Endothelial cell of hepatic sinusoid (primary cell): ENCODE results near the gene PRKCH.

Experiments used
- in situ Hi-C: cut with HindIII; loops from 2 replicates; pipeline ENCODE4 v1.10.0; 2017; ENCODE audit warnings: low sequenced_read_pairs

PRKCH gene

GRCh38 chr14:61444215-61444768 is 122.9 kb downstream of the PRKCH start:
- in situ Hi-C loops = no loop called here

GRCh38 chr14:61451491-61451890 is 130.1 kb downstream of the PRKCH start:
- in situ Hi-C loops = loop anchor here (5.0 to 25.0 kb wide), 4 partner anchors 74 to 661 kb away; no protein-coding TSS in a partner anchor

GRCh38 chr14:61451891-61452400 is 130.6 kb downstream of the PRKCH start:
- in situ Hi-C loops = loop anchor here (5.0 to 25.0 kb wide), 4 partner anchors 75 to 660 kb away; no protein-coding TSS in a partner anchor

GRCh38 chr14:61452452-61452851 is 131.1 kb downstream of the PRKCH start:
- in situ Hi-C loops = loop anchor here (5.0 to 25.0 kb wide), 4 partner anchors 75 to 660 kb away; no protein-coding TSS in a partner anchor

- in situ Hi-C loops = loop anchor here (5.0 to 25.0 kb wide), 4 partner anchors 76 to 659 kb away; no protein-coding TSS in a partner anchor
Observed at GRCh38 chr14:61453103-61453767, 131.9 kb downstream of the PRKCH start.

GRCh38 chr14:61454545-61454944 is 133.2 kb downstream of the PRKCH start:
- in situ Hi-C loops = loop anchor here (5.0 to 25.0 kb wide), 4 partner anchors 77 to 658 kb away; no protein-coding TSS in a partner anchor

- in situ Hi-C loops = loop anchor here (25.0 kb wide), 2 partner anchors 282 to 657 kb away; no protein-coding TSS in a partner anchor
Observed at GRCh38 chr14:61455351-61455750, 134.0 kb downstream of the PRKCH start.

- in situ Hi-C loops = loop anchor here (25.0 kb wide), 2 partner anchors 281 to 656 kb away; no protein-coding TSS in a partner anchor
Observed at GRCh38 chr14:61456720-61457119, 135.3 kb downstream of the PRKCH start.

GRCh38 chr14:61458766-61459165 is 137.4 kb downstream of the PRKCH start:
- in situ Hi-C loops = loop anchor here (25.0 kb wide), 2 partner anchors 279 to 654 kb away; no protein-coding TSS in a partner anchor

GRCh38 chr14:61459229-61459628 is 137.8 kb downstream of the PRKCH start:
- in situ Hi-C loops = loop anchor here (25.0 kb wide), 2 partner anchors 278 to 653 kb away; no protein-coding TSS in a partner anchor

GRCh38 chr14:61460063-61460462 is 138.7 kb downstream of the PRKCH start:
- in situ Hi-C loops = loop anchor here (5.0 to 25.0 kb wide), 4 partner anchors 277 to 815 kb away; partner anchors contain the start of genes SIX1 and SYT16

- in situ Hi-C loops = loop anchor here (5.0 to 25.0 kb wide), 4 partner anchors 276 to 816 kb away; partner anchors contain the start of genes SIX1 and SYT16
Observed at GRCh38 chr14:61460718-61461611, 139.6 kb downstream of the PRKCH start.

GRCh38 chr14:61461808-61462275 is 140.5 kb downstream of the PRKCH start:
- in situ Hi-C loops = loop anchor here (5.0 to 25.0 kb wide), 4 partner anchors 275 to 817 kb away; partner anchors contain the start of genes SIX1 and SYT16

- in situ Hi-C loops = loop anchor here (5.0 to 25.0 kb wide), 4 partner anchors 275 to 818 kb away; partner anchors contain the start of genes SIX1 and SYT16
Observed at GRCh38 chr14:61462566-61463193, 141.3 kb downstream of the PRKCH start.

- in situ Hi-C loops = loop anchor here (5.0 to 25.0 kb wide), 4 partner anchors 274 to 819 kb away; partner anchors contain the start of genes SIX1 and SYT16
Observed at GRCh38 chr14:61463664-61464285, 142.4 kb downstream of the PRKCH start.

- in situ Hi-C loops = loop anchor here (5.0 to 25.0 kb wide), 4 partner anchors 273 to 820 kb away; partner anchors contain the start of genes SIX1 and SYT16
Observed at GRCh38 chr14:61464539-61465320, 143.4 kb downstream of the PRKCH start.

- in situ Hi-C loops = loop anchor here (10.0 to 25.0 kb wide), 3 partner anchors 271 to 822 kb away; partner anchors contain the start of gene SIX1
Observed at GRCh38 chr14:61466249-61466904, 145.0 kb downstream of the PRKCH start.
